ENCODE data around the gene RANBP1. TPM values are rescaled to one million over a fixed set of nuclear protein-coding genes. Genes with fewer than 3 reads are reported as not detected.

RANBP1 gene
- total RNA-seq, 1 donor from 2014 or later, result 177 TPM

DNA sequence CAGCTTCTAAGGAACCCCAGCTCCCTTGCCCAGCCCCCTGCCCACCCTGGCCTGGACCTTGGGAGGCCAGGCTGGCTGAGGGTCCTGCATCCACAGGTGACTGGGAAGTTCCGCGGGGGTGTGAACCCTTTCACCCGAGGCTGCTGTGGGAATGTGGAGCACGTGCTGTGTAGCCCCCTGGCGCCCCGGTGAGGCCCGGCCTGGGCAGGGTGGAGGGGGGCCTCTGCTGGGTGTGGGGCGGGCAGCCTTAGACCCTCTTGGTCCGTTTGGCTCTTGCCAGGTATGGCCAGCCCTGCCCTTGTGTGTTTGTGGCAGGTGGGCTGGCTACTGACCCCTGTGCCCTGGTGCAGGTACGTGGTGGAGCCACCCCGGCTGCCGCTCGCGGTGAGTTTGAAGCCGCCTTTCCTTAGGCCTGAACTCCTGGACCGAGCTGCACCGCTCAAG, 24.6 kb downstream of the RANBP1 start:
- TF ChIP-seq POLR2AphosphoS5 (IDR thresholded peaks at IDR 0.05; ENCODE audit: insufficient read depth in 1 of 2, low read depth in 1 of 2) (no peak), POLR2A (IDR thresholded peaks at IDR 0.05) (no peak)
- TF ChIP-seq, protein P1, sequence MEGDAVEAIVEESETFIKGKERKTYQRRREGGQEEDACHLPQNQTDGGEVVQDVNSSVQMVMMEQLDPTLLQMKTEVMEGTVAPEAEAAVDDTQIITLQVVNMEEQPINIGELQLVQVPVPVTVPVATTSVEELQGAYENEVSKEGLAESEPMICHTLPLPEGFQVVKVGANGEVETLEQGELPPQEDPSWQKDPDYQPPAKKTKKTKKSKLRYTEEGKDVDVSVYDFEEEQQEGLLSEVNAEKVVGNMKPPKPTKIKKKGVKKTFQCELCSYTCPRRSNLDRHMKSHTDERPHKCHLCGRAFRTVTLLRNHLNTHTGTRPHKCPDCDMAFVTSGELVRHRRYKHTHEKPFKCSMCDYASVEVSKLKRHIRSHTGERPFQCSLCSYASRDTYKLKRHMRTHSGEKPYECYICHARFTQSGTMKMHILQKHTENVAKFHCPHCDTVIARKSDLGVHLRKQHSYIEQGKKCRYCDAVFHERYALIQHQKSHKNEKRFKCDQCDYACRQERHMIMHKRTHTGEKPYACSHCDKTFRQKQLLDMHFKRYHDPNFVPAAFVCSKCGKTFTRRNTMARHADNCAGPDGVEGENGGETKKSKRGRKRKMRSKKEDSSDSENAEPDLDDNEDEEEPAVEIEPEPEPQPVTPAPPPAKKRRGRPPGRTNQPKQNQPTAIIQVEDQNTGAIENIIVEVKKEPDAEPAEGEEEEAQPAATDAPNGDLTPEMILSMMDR (IDR thresholded peaks at IDR 0.05), result no peak
- intact Hi-C loops (cut with DNase I), result no loop called here
- Histone ChIP-seq H3K4me1 (peaks cover 32% of the 10 kb centered on the region), H3K9me3 (no peaks in the 10 kb centered on the region), H3K36me3 (peaks cover 0 to 23% of the 10 kb centered on the region in 2 donors), H3K27ac (no peak overlapping the region), H3K27me3 (no peaks in the 10 kb centered on the region), H3K4me3 (no peak overlapping the region)
- no peak for DNase-seq (ENCODE audit: extremely low spot score in 2 of 2)

DNA sequence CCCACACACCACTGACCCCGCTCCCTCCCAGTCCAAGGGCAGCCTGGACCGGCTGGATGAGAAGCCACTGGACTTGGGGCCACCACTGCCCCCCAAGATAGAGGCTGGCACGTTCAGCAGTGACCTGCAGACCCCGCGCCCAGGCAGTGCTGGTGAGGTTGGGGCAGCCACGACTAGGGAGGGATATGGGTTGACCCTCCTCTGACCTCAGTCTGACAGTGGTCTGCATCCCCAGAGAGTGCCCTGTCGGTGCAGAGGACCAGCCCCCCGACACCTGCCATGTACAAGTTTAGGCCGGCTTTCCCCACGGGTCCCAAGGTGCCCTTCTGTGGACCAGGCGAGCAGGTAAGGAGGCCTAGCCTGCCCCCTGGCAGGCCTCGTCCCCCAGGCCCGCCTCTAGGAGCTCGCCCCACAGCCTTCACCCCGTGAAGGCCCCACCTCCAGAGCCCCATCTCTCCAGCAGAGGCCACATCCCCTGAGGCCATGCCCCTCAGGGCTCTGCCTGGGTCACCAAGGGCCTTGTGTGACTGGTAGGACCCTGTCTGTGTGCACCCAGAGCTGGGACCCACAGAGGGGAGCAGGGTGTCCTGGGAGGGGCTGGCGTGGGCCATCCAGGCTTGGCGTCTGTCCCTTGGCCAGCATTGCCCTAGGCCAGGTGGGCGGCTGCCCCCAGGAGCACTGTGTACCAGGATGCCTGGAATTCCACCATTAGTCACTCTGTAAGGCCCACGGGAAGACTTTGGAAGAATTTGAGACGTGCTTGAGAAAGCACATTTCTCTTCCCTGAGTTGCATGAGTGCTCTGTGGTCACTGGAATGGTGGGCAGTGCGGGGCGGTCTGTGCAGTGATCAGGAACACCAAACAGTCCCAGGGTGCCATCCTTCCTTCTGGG, 25.5 kb downstream of the RANBP1 start:
- TF ChIP-seq, protein P1 (IDR thresholded peaks at IDR 0.05), result no peak
- TF ChIP-seq POLR2AphosphoS5 (IDR thresholded peaks at IDR 0.05; ENCODE audit: insufficient read depth in 1 of 2, low read depth in 1 of 2) (no peak), POLR2A (IDR thresholded peaks at IDR 0.05) (no peak)
- Histone ChIP-seq H3K9me3 (no peaks in the 10 kb centered on the region), H3K36me3 (peaks cover 0 to 23% of the 10 kb centered on the region in 2 donors)

DNA sequence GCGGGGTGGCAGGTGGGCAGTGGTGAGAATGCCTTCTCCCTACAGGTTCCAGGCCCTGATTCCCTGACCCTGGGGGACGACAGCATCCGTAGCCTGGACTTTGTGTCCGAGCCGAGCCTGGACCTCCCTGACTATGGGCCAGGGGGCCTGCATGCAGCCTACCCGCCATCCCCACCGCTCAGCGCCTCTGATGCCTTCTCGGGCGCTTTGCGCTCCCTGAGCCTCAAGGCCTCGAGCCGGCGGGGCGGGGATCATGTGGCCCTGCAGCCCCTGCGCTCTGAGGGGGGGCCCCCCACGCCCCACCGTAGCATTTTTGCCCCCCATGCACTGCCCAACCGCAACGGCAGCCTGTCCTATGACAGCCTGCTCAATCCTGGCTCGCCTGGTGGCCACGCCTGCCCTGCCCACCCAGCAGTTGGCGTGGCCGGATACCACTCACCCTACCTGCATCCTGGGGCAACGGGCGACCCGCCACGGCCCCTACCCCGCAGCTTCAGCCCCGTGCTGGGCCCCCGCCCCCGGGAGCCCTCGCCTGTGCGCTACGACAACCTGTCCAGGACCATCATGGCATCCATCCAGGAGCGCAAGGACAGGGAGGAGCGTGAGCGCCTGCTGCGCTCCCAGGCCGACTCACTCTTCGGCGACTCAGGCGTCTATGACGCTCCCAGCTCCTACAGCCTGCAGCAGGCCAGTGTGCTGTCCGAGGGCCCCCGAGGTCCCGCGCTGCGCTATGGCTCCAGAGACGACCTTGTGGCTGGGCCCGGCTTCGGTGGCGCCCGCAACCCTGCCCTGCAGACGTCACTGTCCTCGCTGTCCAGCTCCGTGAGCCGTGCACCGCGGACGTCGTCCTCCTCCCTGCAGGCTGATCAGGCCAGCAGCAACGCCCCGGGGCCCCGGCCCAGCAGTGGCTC, 27.1 kb downstream of the RANBP1 start:
- intact Hi-C loops (cut with DNase I), result no loop called here
- Histone ChIP-seq H3K4me1 (peaks cover 8% of the 10 kb centered on the region), H3K27me3 (no peaks in the 10 kb centered on the region), H3K27ac (no peak overlapping the region), H3K4me3 (no peak overlapping the region), H3K9me3 (no peaks in the 10 kb centered on the region), H3K36me3 (peaks cover 0 to 23% of the 10 kb centered on the region in 2 donors)
- TF ChIP-seq POLR2A (IDR thresholded peaks at IDR 0.05) (no peak), POLR2AphosphoS5 (IDR thresholded peaks at IDR 0.05; ENCODE audit: insufficient read depth in 1 of 2, low read depth in 1 of 2) (no peak)
- TF ChIP-seq, protein P1 (IDR thresholded peaks at IDR 0.05), result no peak
- no peak for DNase-seq (ENCODE audit: extremely low spot score in 2 of 2)

More for the DNA sequence above, 25.5 kb downstream of the RANBP1 start:
- Histone ChIP-seq H3K4me3 (no peak overlapping the region), H3K4me1 (peaks cover 23% of the 10 kb centered on the region), H3K27ac (no peak overlapping the region), H3K27me3 (no peaks in the 10 kb centered on the region)
- no peak for DNase-seq (ENCODE audit: extremely low spot score in 2 of 2)
- intact Hi-C loops (cut with DNase I), result no loop called here

DNA sequence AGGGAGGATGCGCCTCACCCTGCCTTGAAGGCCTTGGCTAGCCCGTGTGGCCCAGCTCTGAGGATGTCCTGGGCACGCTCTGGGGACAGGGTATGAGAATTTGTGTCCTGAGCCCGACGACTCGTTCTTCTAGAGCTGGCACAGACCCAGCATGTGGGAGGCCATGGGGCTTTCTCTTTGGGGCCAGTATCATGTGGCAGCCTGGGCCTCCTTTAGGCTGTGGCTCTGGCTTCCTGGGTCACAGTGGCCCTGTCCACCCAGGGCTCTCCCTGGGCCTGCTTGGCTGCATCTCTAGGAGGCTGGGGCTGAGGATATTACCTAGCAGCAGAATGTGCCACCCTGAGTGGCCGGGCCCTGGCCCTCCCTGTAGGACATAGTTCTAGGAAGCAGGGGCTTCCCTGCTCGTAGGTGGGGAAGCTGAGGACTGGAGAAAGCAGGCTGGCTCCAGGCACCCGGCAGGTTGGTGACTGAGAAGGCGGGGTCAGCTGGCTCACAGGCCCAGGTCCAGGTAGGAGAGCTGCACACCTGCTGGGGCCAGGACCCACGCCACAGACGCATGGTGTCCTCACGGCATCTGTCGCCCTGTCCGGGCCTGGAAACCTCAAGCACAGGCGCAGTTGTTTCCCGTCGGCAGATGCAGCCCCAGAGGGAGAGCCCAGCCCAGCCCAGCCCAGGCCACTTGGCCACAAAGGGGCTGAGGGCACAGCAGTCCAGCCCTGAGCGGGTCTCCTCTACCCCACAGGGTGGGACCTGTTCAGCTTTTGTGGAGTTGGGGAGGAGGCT, 28.2 kb downstream of the RANBP1 start:
- no peaks in the 10 kb centered on the region for H3K9me3 ChIP-seq
- no peak overlapping the region for H3K27ac ChIP-seq
- H3K4me1 ChIP-seq, result no peaks in the 10 kb centered on the region
- TF ChIP-seq, protein P1 (IDR thresholded peaks at IDR 0.05), result no peak
- no peak for TF ChIP-seq POLR2AphosphoS5 (IDR thresholded peaks at IDR 0.05; ENCODE audit: insufficient read depth in 1 of 2, low read depth in 1 of 2)
- TF ChIP-seq POLR2A (IDR thresholded peaks at IDR 0.05), result no peak
- H3K36me3 ChIP-seq, result peaks cover 0 to 23% of the 10 kb centered on the region in 2 donors
- intact Hi-C loops (cut with DNase I), result no loop called here
- no peaks in the 10 kb centered on the region for H3K27me3 ChIP-seq
- DNase-seq (ENCODE audit: extremely low spot score in 2 of 2), result no peak
- H3K4me3 ChIP-seq, result no peak overlapping the region

Data from vagina (tissue), 2 donors.